Breast epithelium (tissue), 3 donors: Measurements from ENCODE around the gene KDM5B.

ENCODE experiments used
- POLR2A ChIP-seq: fragments of 450-650 bp; IDR thresholded peaks from one replicate; pipeline ENCODE4 v1.6.1; 2016; ENCODE audit warnings: antibody characterized with exemption, mild to moderate bottlenecking, moderate library complexity
- POLR2AphosphoS5 ChIP-seq, 3 donors: sonication (generic); formaldehyde crosslinking; IDR thresholded peaks; one replicate each; pipeline ENCODE4 v1.6.1; 2017; ENCODE audit warnings: antibody characterized with exemption in 3 of 3
- TF ChIP-seq, protein P1 (sequence below), 3 donors: fragments of 450-650 bp; IDR thresholded peaks; one replicate each; pipeline ENCODE4 v1.5.1; 2016 to 2017; ENCODE audit warnings: antibody characterized with exemption in 3 of 3, mild to moderate bottlenecking in 3 of 3, moderate library complexity in 3 of 3

DNA sequence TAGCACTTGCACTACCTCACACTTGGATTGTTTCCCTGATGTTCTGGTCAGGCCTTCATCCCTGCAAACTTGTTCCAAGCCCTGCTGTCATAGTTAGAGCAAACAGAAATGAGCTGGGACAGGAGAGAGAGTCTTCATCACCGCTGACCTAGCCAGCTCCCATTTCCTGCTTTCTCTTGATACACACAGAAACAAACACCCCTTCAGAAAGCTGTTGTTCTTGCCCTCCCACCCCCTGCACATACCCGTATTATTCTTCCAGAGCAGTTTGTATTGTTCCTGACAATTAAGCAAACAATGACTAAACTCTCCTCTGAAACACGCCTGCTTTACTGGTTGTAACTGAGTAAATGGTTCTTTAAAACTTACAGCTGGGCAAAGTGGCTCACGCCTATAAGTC, 95.1 kb downstream of the KDM5B start:
- TF ChIP-seq, protein P1, sequence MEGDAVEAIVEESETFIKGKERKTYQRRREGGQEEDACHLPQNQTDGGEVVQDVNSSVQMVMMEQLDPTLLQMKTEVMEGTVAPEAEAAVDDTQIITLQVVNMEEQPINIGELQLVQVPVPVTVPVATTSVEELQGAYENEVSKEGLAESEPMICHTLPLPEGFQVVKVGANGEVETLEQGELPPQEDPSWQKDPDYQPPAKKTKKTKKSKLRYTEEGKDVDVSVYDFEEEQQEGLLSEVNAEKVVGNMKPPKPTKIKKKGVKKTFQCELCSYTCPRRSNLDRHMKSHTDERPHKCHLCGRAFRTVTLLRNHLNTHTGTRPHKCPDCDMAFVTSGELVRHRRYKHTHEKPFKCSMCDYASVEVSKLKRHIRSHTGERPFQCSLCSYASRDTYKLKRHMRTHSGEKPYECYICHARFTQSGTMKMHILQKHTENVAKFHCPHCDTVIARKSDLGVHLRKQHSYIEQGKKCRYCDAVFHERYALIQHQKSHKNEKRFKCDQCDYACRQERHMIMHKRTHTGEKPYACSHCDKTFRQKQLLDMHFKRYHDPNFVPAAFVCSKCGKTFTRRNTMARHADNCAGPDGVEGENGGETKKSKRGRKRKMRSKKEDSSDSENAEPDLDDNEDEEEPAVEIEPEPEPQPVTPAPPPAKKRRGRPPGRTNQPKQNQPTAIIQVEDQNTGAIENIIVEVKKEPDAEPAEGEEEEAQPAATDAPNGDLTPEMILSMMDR (IDR thresholded peaks at IDR 0.05), result no peak
- no peak for TF ChIP-seq POLR2A
- no peak for TF ChIP-seq POLR2AphosphoS5 (IDR thresholded peaks at IDR 0.05)
